Duodenal mucosa (tissue), 2 donors: Measurements from ENCODE around the gene CELF5.
"Not testable (repeated sequence)": the region's sequence is repeated elsewhere in the genome, so short reads cannot be mapped to it uniquely, and the experiment has no call there.

ENCODE experiments used
- H3K27ac ChIP-seq: one replicate; pipeline ENCODE4 v1.7.0; 2013; ENCODE audit warnings: low read depth, low read length
- H3K27me3 ChIP-seq, 2 donors: one replicate each; pipeline ENCODE4 v1.7.0; 2013; ENCODE audit warnings: low read length in 2 of 2, control low read depth in 1 of 2; ENCODE audit not compliant: insufficient read depth in 2 of 2, control insufficient read depth in 1 of 2
- H3K36me3 ChIP-seq, 2 donors: one replicate each; pipeline ENCODE4 v1.7.0; 2013; ENCODE audit warnings: low read length in 2 of 2, control low read depth in 1 of 2; ENCODE audit not compliant: insufficient read depth in 2 of 2, control insufficient read depth in 1 of 2
- H3K4me1 ChIP-seq, 2 donors: one replicate each; pipeline ENCODE4 v1.7.0; 2013; ENCODE audit warnings: low read length in 2 of 2, control low read depth in 1 of 2; ENCODE audit not compliant: insufficient read depth in 2 of 2, control insufficient read depth in 1 of 2
- H3K4me3 ChIP-seq, 2 donors: one replicate each; pipeline ENCODE4 v1.7.0; 2013; ENCODE audit warnings: low read length in 2 of 2, low read depth in 1 of 2
- H3K9ac ChIP-seq, 2 donors: one replicate each; pipeline ENCODE4 v1.7.0; 2013; ENCODE audit warnings: low read length in 2 of 2, low read depth in 1 of 2
- H3K9me3 ChIP-seq, 2 donors: one replicate each; pipeline ENCODE4 v1.7.0; 2013; ENCODE audit warnings: low read length in 2 of 2, control low read depth in 1 of 2; ENCODE audit not compliant: control insufficient read depth in 1 of 2

CELF5 gene

GRCh38 chr19:3342246-3342645 is 117.8 kb downstream of the CELF5 start:
- Histone ChIP-seq H3K9me3 (no peaks in the 10 kb centered on the region), H3K27me3 (no peaks in the 10 kb centered on the region), H3K4me3 (no peak overlapping the region), H3K4me1 (peaks cover 15 to 17% of the 10 kb centered on the region in 2 donors), H3K9ac (no peak overlapping the region), H3K36me3 (no peaks in the 10 kb centered on the region), H3K27ac (no peak overlapping the region)

- H3K27me3 ChIP-seq, H3K36me3 ChIP-seq, H3K9me3 ChIP-seq, H3K4me3 ChIP-seq, H3K27ac ChIP-seq, H3K9ac ChIP-seq: not testable (repeated sequence)
- H3K4me1 ChIP-seq, result peaks cover 11 to 14% of the 10 kb centered on the region in 2 donors
Measured at GRCh38 chr19:3342962-3343361, 118.5 kb downstream of the CELF5 start.

GRCh38 chr19:3343619-3344502 is 119.4 kb downstream of the CELF5 start:
- Histone ChIP-seq H3K4me1 (peaks cover 5 to 7% of the 10 kb centered on the region in 2 donors), H3K4me3 (peak overlapping the region in 1 of 2 donors; percentile 56), H3K36me3 (no peaks in the 10 kb centered on the region), H3K27ac (no peak overlapping the region), H3K9ac (peak overlapping the region in 1 of 2 donors; percentile 9), H3K27me3 (no peaks in the 10 kb centered on the region), H3K9me3 (no peaks in the 10 kb centered on the region)

GRCh38 chr19:3344608-3345598 is 120.4 kb downstream of the CELF5 start:
- no peaks in the 10 kb centered on the region for H3K27me3 ChIP-seq
- H3K9me3 ChIP-seq, result no peaks in the 10 kb centered on the region
- H3K4me3 ChIP-seq, result no peak overlapping the region
- H3K27ac ChIP-seq, result no peak overlapping the region
- no peaks in the 10 kb centered on the region for H3K36me3 ChIP-seq
- peaks cover 4 to 6% of the 10 kb centered on the region in 2 donors for H3K4me1 ChIP-seq
- H3K9ac ChIP-seq, result no peak overlapping the region

DNA sequence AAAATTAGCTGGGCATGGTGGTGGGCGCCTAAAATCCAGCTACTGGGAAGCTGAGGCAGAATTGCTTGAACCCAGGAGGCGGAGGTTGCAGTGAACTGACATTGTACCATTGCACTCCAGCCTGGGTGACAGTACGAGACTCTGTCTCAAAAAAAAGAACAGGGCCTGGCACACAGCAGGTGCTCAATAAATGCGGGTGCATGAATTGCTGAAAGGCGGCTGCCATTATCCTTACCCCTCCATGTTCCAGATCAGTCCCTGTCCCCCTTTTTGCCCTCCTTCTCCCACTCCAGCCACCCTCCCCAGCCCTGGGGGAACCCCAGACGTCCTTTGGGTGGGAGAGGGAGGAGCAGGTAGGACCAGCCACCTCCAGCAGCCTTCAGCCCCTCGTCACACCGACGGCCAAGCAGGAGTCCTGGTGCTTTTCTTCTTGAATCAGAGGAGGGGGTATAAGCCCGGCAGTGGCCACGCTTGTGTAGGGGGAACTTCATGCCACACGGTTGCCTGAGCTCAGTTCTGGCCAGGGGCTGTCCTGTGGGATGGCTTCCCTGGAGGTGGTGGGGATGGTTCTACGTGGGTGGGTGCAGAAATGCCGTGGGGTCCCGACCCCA is 121.5 kb downstream of the CELF5 start:
- peaks cover 4 to 6% of the 10 kb centered on the region in 2 donors for H3K4me1 ChIP-seq
- H3K27me3 ChIP-seq, result no peaks in the 10 kb centered on the region
- H3K4me3 ChIP-seq, result no peak overlapping the region
- no peaks in the 10 kb centered on the region for H3K9me3 ChIP-seq
- no peaks in the 10 kb centered on the region for H3K36me3 ChIP-seq
- H3K27ac ChIP-seq, result no peak overlapping the region
- peak overlapping the region in 1 of 2 donors; percentile 25 for H3K9ac ChIP-seq
